Right atrium auricular region (tissue), 2 donors: Measurements from ENCODE around the gene MLLT3. TPM values are rescaled to one million over a fixed set of nuclear protein-coding genes. Genes with fewer than 3 reads are reported as not detected.

Experiments
- DNase-seq: peaks from one replicate; pipeline ENCODE4 v3.0.0-alpha.2; 2019; ENCODE audit warnings: low spot score
- H3K27ac ChIP-seq, 2 donors: fragments of 200-600 bp; sonication (generic); 1 replicate in 1 of 2; 2 replicates in 1 of 2; pipeline ENCODE4 v1.5.1; 2016 to 2019
- H3K27me3 ChIP-seq, 2 donors: fragments of 200-600 bp; sonication (generic); one replicate each; pipeline versions ENCODE4 v1.5.1 to v1.6.0; 2017 to 2019
- H3K36me3 ChIP-seq: fragments of 200-600 bp; sonication (generic); one replicate; pipeline ENCODE4 v1.5.1; 2016
- H3K4me1 ChIP-seq, 2 donors: fragments of 200-600 bp; sonication (generic); one replicate each; pipeline versions ENCODE4 v1.5.1 to v1.6.0; 2017 to 2019
- H3K4me3 ChIP-seq, 2 donors: fragments of 200-600 bp; sonication (generic); 1 replicate in 1 of 2; 2 replicates in 1 of 2; pipeline ENCODE4 v1.5.1; 2017 to 2019; ENCODE audit warnings: mild to moderate bottlenecking in 1 of 2, moderate library complexity in 1 of 2
- H3K9me3 ChIP-seq, 2 donors: fragments of 200-600 bp; sonication (generic); one replicate each; pipeline ENCODE4 v1.5.1; 2019
- CTCF ChIP-seq, 2 donors: fragments of 200-600 bp; sonication (generic); IDR thresholded peaks; one replicate each; pipeline ENCODE4 v1.5.1; 2019; ENCODE audit warnings: antibody characterized with exemption in 2 of 2
- total RNA-seq, 2 donors: library from RNA; depleted of rRNA; stranded (reverse); fragments of >200 nt; gene quantifications; one replicate each; pipeline ENCODE4 v1.1.0, GENCODE V29; 2016

Gene MLLT3
- total RNA-seq, 2 donors from 2014 or later: 5.3 to 7.6 TPM

- Histone ChIP-seq H3K27ac (no peak overlapping the region), H3K4me1 (no peaks in the 10 kb centered on the region), H3K9me3 (no peaks in the 10 kb centered on the region), H3K36me3 (no peaks in the 10 kb centered on the region), H3K27me3 (no peaks in the 10 kb centered on the region), H3K4me3 (no peak overlapping the region)
- DNase-seq: no peak
- no peak for TF ChIP-seq CTCF (IDR thresholded peaks at IDR 0.05)
These were observed 133.6 kb downstream of the MLLT3 start for GRCh38 chr9:20488691-20489090.

- no peak overlapping the region for H3K4me3 ChIP-seq
- no peak for DNase-seq
- no peaks in the 10 kb centered on the region for H3K9me3 ChIP-seq
- no peaks in the 10 kb centered on the region for H3K4me1 ChIP-seq
- no peaks in the 10 kb centered on the region for H3K27me3 ChIP-seq
- no peak overlapping the region for H3K27ac ChIP-seq
- no peak for TF ChIP-seq CTCF (IDR thresholded peaks at IDR 0.05)
- no peaks in the 10 kb centered on the region for H3K36me3 ChIP-seq
These were observed 135.7 kb downstream of the MLLT3 start for GRCh38 chr9:20486552-20486951.

GRCh38 chr9:20481437-20481836 lies 140.9 kb downstream of the MLLT3 start:
- H3K36me3 ChIP-seq: no peaks in the 10 kb centered on the region
- no peak overlapping the region for H3K27ac ChIP-seq
- no peak for DNase-seq
- peaks cover 0 to 28% of the 10 kb centered on the region in 2 donors for H3K4me1 ChIP-seq
- no peaks in the 10 kb centered on the region for H3K9me3 ChIP-seq
- TF ChIP-seq CTCF (IDR thresholded peaks at IDR 0.05): no peak
- H3K4me3 ChIP-seq: no peak overlapping the region
- H3K27me3 ChIP-seq: no peaks in the 10 kb centered on the region

- no peak for TF ChIP-seq CTCF (IDR thresholded peaks at IDR 0.05)
- H3K27me3 ChIP-seq: no peaks in the 10 kb centered on the region
- no peaks in the 10 kb centered on the region for H3K36me3 ChIP-seq
- DNase-seq: no peak
- H3K4me3 ChIP-seq: no peak overlapping the region
- H3K9me3 ChIP-seq: no peaks in the 10 kb centered on the region
- H3K27ac ChIP-seq: no peak overlapping the region
- H3K4me1 ChIP-seq: peaks cover 0 to 28% of the 10 kb centered on the region in 2 donors
These were observed 142.1 kb downstream of the MLLT3 start for GRCh38 chr9:20480249-20480648.

GRCh38 chr9:20479419-20480155 lies 142.7 kb downstream of the MLLT3 start:
- peaks cover 0 to 28% of the 10 kb centered on the region in 2 donors for H3K4me1 ChIP-seq
- no peak for DNase-seq
- H3K9me3 ChIP-seq: no peaks in the 10 kb centered on the region
- H3K36me3 ChIP-seq: no peaks in the 10 kb centered on the region
- H3K27me3 ChIP-seq: no peaks in the 10 kb centered on the region
- TF ChIP-seq CTCF (IDR thresholded peaks at IDR 0.05): no peak
- H3K4me3 ChIP-seq: no peak overlapping the region
- no peak overlapping the region for H3K27ac ChIP-seq

- Histone ChIP-seq H3K27me3 (no peaks in the 10 kb centered on the region), H3K4me3 (no peak overlapping the region), H3K4me1 (peaks cover 0 to 33% of the 10 kb centered on the region in 2 donors), H3K36me3 (no peaks in the 10 kb centered on the region), H3K9me3 (no peaks in the 10 kb centered on the region), H3K27ac (no peak overlapping the region)
- peak in 1 of 2 donors; percentile 31 for TF ChIP-seq CTCF (IDR thresholded peaks at IDR 0.05)
- DNase-seq: no peak
These were observed 143.5 kb downstream of the MLLT3 start for GRCh38 chr9:20478786-20479185.
